Stimulated activated CD4-positive, alpha-beta T cell treated with anti-CD3 and anti-CD28 coated beads, Interleukin-4, amount 100 ng/mL, for 1 hour (primary cell): ENCODE results near the gene LMCD1.

Experiments used
- DNase-seq: peaks from one replicate; pipeline ENCODE4 v3.0.0-alpha.2; 2020

The LMCD1 gene

DNA sequence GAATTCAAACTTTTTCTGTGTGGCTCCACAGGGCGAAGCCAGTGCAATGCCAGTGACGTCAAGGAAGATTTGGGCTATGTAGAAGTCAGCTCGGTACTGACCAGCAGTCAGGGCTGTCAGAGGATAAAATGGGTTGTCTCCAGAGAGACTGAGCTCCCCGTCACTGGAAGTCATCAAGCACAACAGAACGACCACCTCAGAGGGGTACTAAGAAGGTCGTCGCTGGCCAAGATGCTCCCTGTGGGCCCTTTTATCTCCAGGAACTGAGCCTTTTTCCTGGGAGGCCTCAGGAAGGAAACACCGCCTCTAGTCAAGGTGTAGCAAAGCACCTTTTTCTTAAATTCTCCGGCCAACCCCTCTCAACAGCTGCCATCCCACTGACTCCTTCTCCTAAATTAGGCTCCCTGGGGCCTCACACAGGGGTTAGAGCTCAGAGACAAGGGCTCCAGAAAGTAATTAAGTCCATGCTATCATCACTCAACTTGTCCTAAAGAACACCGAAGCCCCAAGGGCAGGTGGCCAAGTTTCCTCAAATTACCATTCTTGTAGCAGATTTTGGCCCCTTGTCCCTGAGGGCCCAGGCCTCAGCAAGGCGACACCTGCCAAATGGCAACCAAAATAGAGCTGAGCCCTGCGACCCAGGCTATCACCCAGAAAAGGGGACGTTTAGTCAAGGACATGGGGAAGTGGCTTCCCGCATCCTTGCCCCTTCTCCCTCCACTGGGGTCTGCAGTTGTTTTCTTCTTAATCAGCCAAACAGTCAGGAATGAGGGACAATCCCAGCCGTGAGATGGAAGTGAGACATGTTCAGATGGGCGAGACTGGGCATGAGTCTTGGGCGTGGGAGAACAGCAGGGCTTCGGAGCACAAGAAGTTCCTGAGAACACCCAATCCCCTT is 94.9 kb downstream of the LMCD1 start:
- no peak for DNase-seq

- no peak for DNase-seq
Measured at GRCh38 chr3:8597219-8597853, 95.7 kb downstream of the LMCD1 start.

DNA sequence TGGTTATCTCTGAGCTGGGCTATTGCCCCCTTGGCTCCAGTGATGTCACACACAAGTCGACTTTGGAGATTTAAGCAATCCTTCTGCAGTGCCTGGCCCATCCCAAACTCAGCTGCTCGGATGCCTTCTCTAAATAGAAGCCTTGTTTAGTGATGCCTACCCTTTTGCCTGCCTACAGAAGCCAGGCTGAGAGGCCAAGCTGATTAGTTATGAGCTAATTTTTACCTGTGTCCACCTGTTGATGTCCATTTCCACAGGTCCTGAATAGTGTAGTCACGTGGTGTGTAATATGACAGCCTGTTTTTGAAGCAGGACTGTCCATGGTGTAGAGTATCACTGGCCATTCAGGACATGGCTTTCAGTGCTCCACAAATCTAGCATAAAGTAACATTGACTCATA is 97.5 kb downstream of the LMCD1 start:
- DNase-seq = no peak

DNA sequence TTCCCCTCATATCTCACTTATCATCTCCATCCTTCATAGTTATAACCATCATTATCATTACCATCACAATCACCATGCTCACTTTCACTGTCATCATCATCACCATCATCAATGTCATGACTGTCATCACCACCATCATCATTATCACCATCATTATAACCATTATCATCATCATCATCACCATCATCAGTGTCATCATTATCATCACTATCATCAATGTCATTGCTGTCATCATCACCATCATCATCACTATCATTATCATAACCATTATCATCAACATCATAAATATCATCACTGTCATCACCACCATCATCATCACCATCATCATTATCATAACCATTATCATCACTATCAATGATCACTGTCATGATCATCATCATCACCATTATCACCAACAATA is 98.8 kb downstream of the LMCD1 start:
- no peak for DNase-seq

- DNase-seq = no peak
Measured at GRCh38 chr3:8603115-8603710, 101.6 kb downstream of the LMCD1 start.

DNA sequence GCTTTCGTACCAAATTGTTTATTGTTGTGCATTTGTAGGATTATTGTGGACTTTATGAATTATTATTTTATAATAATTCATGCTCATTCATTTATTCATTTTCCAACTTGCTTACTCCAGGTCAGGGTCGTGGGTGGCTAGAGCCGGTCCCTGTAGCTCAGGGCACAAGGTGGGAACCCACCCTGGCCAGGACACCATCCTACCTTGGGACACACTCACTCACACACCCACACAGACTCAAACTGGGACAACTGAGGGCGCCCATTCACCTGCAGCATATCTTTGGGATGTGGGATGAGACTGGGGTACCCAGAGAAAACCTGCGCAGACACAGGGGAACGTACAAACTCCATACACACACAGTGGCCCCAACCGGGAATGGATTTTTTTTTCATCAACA is 102.4 kb downstream of the LMCD1 start:
- DNase-seq = no peak

- DNase-seq = no peak
Measured at GRCh38 chr3:8604988-8605387, 103.4 kb downstream of the LMCD1 start.

DNA sequence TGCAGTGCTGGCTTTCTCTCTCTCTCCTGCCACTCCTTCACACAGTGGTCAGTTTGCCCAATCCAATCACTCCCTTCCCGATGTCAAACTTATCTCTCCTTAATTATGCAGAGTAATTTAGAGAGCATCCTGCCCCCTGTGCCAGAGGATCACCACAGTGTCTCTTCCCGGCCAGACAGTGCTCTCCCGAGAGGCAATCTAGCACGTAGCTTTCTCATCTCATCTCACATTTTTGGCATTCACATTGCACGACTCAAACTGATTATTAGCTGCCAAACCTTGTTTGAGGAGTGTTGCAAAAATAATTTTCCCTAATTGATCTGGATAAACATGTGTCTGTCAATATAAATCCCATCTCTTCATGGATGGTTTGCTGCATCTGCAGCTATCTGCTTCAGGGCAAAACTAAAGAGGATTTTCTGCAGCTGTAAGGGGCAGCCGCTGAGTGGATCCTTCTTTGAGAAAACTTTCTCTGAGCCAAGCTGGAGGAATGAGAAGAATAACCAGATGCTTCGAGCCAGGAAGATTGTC is 105.1 kb downstream of the LMCD1 start:
- DNase-seq = no peak

DNA sequence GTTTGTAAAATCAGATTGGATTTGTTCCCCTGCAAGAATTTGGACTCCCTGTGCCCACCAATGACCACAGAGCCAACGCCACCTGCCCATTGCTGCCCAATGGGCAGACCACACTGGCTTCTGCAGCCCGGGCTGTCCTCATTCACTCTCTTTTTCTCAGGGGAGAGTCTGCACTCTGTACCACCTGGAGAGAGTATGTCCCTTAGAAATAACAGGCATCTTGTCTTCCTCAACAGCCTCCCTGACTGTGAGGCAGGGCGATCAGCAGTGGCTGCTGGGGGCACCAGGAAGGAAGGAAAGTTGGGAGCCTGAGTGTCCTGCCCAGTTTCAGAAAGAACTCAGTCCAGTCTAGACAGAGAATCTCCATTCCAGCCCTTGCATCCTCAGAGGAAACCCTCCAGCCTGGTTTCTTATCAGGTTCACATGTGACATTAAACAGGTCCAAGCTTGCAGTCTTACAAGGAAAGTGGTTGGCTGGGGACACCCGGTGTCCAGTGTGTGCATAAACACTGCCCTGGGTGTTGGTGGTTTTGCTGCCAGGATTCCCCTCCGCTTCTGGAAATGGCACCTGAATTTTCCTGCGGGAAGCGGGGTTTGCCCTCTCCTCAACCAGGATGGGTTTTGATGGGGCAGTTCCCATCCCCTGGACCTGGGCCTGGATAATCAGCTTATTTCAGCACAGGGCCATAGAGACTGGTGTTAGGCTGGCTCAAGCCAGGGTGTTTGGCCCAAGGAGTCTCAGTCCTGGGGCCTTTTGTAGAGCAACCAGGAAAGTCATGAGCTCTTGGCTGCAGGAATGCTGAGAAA is 105.8 kb downstream of the LMCD1 start:
- no peak for DNase-seq

- DNase-seq = no peak
Measured at GRCh38 chr3:8608041-8608790, 106.6 kb downstream of the LMCD1 start.

- DNase-seq = no peak
Measured at GRCh38 chr3:8608791-8609467, 107.3 kb downstream of the LMCD1 start.

DNA sequence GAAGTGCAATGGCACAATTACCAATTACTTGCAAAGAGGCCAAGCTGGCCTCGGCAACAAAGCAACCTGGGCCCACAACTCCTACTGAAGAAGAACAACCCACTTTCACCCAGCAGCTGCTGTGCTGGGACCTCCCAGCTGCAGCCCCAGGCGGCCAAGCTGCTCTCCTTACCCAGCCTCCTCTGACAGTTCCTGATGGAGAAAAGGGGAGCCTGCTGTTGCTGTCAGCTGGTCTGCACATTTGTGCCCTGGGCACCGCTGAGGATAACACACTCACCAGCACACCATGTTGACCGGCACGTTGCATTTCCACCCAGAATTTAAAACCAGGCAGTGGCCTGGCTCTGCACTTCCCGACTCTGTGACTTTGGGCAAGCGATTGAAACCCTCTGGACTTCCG is 109.3 kb downstream of the LMCD1 start:
- no peak for DNase-seq

DNA sequence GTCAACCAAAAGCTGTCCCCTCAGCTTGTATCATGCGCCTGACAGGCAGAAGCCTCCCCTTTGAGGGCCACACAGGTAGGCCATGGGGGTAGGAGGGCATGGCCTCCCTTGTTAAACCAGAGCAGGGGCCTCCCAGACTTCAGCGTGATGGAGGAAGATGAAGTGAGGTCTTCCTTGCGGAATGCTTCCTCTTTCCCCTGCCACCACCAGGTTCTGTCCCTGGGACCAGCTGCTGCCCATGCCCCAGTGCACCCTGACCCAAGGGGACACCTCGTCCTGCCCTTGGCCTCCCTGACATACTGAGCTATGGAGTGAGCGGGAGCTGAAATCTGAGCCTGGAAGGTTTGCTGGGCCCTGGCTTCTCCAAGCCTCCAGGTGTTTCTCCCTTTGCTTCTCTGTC is 116.3 kb downstream of the LMCD1 start:
- DNase-seq = no peak

DNA sequence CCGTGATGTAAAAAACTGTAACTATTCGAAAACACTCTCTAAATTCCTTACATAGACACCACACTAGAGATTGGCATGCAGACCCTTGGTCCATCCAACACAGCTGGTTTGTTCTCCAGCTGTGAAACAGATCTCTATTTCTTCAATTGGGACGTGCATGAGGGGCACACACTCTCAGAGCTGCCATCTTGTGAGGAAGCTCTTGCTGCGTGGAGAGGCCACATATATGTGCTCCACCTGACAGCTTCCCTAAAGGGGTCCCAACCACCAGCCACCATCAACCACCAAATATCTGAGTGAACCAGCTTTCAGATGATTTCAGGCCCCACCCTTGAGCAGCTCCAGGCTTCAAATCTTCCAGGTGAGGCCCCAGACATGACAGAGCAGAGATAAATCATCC is 117.3 kb downstream of the LMCD1 start:
- no peak for DNase-seq

DNA sequence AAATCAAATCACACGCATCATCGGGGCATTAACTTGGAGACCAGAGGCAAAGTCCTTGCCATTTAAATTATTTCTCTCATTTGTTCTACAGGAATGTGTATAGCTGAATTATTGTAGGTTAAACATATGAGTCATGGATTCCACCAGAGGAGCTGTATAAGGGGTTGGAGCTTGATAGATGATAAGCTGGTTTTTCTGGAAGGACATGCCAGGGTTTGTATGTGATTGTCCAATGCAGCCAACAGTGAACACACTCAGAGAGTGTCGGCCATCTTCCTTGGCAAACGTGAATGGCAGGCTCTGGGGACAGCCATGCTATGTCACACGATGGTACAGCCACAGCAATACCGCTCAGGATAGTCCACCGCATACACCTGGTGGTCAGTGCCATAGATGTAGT is 117.9 kb downstream of the LMCD1 start:
- no peak for DNase-seq

- no peak for DNase-seq
Measured at GRCh38 chr3:8621141-8621540, 119.5 kb downstream of the LMCD1 start.

GRCh38 chr3:8621872-8622271 is 120.2 kb downstream of the LMCD1 start:
- no peak for DNase-seq

DNA sequence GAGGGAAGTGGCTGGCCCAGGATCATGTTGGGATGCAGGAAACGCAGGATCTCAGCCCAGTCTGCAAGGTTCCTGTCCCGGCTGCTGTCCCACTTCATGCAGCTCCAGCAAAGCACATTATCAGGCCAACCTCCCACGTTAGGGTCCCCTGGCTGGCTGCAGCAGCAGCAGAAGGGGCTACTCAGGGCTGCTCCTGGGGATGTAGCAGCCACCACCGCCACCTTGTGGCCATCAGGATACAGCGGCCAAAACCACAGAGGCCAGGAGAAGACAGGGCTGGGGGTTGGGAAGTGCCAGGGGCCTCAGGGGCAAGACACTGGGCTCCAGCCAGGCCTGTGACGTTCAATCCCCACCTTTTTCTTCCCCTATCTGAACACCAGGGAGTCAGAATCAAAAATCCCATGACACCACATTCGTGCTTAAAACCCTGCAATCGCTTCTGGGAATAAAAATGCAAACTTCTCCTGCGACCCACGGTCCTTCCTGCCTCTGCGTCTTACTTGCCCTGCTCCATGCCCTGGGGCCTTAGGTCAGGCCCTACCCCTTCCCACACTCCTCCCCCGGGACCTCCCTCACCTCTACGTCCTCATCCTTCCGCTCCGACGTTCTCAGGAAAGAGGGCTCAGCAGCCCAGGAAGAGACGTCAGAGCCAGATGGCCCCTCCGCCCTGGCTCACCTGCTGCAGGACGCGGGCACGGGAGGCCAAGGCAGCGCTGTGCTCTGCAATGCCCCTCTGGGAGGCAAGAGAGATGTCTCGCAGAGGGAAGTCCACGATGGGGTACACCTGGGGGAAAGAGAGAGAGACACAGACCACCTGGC is 121.5 kb downstream of the LMCD1 start:
- peak; percentile 36 for DNase-seq

DNA sequence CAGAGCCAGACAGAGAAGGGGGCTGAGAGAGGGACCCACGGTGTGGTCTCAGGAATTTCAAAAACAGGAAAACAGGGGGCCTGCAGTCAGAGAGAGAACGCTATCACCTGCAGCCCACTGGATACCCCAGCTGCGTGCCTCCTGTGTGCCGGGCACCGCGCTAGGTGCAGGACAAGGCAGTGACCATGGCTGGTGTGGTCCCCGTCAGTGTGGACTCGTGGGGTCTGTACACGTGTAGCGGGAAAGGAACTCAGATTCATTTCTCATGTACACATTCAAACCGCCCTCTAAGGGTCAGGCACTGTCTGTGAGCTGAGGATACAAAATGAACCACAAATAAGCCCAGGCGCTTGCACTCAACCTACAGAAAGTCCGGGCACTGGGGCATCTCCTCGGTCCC is 122.1 kb downstream of the LMCD1 start:
- no peak for DNase-seq
